Peyer's patch (tissue), 4 donors: ENCODE data around the gene CLEC20A. TPM values are rescaled to one million over a fixed set of nuclear protein-coding genes. Genes with fewer than 3 reads are reported as not detected.

ENCODE experiments used
- DNase-seq, 3 donors: peaks; one replicate each; pipeline ENCODE4 v3.0.0-alpha.2; 2017 to 2019
- H3K27ac ChIP-seq, 4 donors: fragments of 200-600 bp; sonication (generic); one replicate each; pipeline ENCODE4 v1.5.1; 2016 to 2019
- H3K27me3 ChIP-seq, 2 donors: fragments of 200-600 bp; sonication (generic); one replicate each; pipeline ENCODE4 v1.5.1; 2019
- H3K36me3 ChIP-seq, 3 donors: fragments of 200-600 bp; sonication (generic); one replicate each; pipeline ENCODE4 v1.5.1; 2016 to 2019
- H3K4me1 ChIP-seq, 4 donors: fragments of 200-600 bp; sonication (generic); one replicate each; pipeline ENCODE4 v1.5.1; 2016 to 2019
- H3K4me3 ChIP-seq, 4 donors: fragments of 200-600 bp; sonication (generic); 1 replicate in 3 of 4; 2 replicates in 1 of 4; pipeline ENCODE4 v1.5.1; 2016 to 2019; ENCODE audit warnings: mild to moderate bottlenecking in 1 of 4
- H3K9me3 ChIP-seq, 4 donors: fragments of 200-600 bp; sonication (generic); one replicate each; pipeline ENCODE4 v1.5.1; 2016 to 2019; ENCODE audit warnings: mild to moderate bottlenecking in 1 of 4
- CTCF ChIP-seq, 6 experiments: fragments of 450-650 bp in 4 of 6; fragments of 200-600 bp in 2 of 6; sonication (generic) in 1 of 6; IDR thresholded peaks; one replicate each; pipeline ENCODE4 v1.5.1; 2017 to 2019; ENCODE audit warnings: antibody characterized with exemption in 6 of 6, mild to moderate bottlenecking in 3 of 6, moderate library complexity in 1 of 6
- POLR2A ChIP-seq, 2 donors: fragments of 450-650 bp; IDR thresholded peaks; one replicate each; pipeline ENCODE4 v1.5.1; 2017; ENCODE audit warnings: antibody characterized with exemption in 2 of 2, mild to moderate bottlenecking in 2 of 2, moderate library complexity in 2 of 2
- total RNA-seq, 4 donors: library from RNA; depleted of rRNA; stranded (reverse); fragments of >200 nt; gene quantifications; one replicate each; pipeline ENCODE4 v1.1.0, GENCODE V29; 2016

The CLEC20A gene
- total RNA-seq, 4 donors from 2014 or later: not detected

DNA sequence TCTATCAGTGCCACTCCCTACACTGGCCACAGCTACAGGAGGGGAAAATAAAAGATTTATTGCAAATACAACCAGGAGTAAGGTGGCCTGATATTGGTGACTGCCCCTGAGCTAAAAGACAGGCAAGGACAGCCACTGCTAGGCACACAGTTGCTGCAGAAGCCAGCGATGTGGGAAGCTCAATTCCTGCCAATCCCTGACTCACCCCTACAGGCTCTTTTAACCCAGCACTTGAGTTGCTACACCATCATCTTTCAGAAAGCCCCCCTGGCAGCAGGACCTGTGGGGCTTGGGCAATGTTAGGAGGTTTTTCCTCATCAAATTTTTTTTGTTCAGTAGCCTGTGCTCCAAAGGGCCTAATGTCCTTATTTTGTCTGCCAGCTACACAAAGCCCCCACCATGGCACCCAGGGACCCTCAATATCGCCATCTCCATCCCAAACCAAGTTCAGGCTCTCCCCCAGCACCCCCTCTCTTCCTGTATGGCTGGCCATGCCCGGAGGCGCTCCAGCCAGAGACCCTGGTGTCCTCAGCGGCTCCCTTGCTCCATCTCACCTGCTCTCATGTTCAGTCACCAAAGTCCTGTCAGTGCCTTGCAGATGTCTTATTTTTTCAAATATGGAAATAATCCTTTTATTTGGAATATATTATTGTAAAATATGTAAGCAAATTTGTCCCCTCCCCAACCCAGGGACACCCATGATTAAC, 13.4 kb downstream of the CLEC20A start:
- Histone ChIP-seq H3K4me1 (peaks cover 0 to 7% (median 0%) of the 10 kb centered on the region in 4 donors), H3K36me3 (peaks cover 0 to 5% (median 0%) of the 10 kb centered on the region in 3 donors), H3K27me3 (no peaks in the 10 kb centered on the region), H3K9me3 (no peaks in the 10 kb centered on the region), H3K27ac (no peak overlapping the region), H3K4me3 (no peak overlapping the region)
- TF ChIP-seq CTCF (IDR thresholded peaks at IDR 0.05) (no peak), POLR2A (IDR thresholded peaks at IDR 0.05) (no peak)
- DNase-seq: no peak

DNA sequence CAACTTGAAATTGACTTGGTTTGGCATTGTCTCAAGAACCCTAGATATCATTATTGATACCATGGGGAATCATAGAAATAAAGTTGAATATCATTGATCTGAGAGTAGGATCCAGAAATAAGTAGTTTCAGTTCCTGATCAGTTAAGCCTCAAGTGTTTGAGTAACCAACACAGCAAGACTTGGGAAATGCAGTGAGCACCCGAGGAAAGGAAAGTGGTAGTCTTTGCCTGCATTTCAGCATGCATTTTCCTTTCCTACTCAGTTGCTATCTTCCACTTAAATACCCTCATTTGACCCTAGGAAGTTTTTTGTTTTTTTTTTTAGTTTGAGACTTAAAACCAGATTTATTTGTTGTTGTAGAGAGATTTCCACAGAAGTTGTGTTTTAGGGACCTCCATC, 18.9 kb downstream of the CLEC20A start:
- Histone ChIP-seq H3K4me1 (no peaks in the 10 kb centered on the region), H3K36me3 (peaks cover 0 to 11% (median 0%) of the 10 kb centered on the region in 3 donors), H3K4me3 (no peak overlapping the region), H3K27me3 (no peaks in the 10 kb centered on the region), H3K9me3 (no peaks in the 10 kb centered on the region), H3K27ac (no peak overlapping the region)
- TF ChIP-seq POLR2A (IDR thresholded peaks at IDR 0.05) (no peak), CTCF (IDR thresholded peaks at IDR 0.05) (no peak)
- no peak for DNase-seq

DNA sequence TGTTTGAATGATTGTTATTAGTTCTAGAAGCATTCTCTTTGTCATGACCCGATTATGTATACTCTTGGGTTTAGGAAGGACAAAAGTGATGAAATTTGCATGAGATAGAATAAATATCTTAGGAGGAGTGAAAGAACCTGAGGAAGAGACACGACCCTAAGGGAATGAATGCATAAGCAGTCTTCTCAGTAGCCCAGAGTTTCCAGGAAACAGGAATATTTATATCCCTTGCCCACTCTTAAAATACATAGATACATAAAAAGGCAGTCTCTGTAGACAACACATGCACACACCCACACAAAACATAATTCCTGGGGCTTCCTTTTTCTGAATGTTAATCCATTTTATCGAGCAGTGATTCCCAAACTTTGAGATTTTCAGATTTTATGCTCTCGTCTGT, 19.4 kb downstream of the CLEC20A start:
- DNase-seq: no peak
- H3K9me3 ChIP-seq: no peaks in the 10 kb centered on the region
- peaks cover 0 to 11% (median 0%) of the 10 kb centered on the region in 3 donors for H3K36me3 ChIP-seq
- H3K4me1 ChIP-seq: no peaks in the 10 kb centered on the region
- H3K27me3 ChIP-seq: no peaks in the 10 kb centered on the region
- TF ChIP-seq CTCF (IDR thresholded peaks at IDR 0.05) (no peak), POLR2A (IDR thresholded peaks at IDR 0.05) (no peak)
- no peak overlapping the region for H3K4me3 ChIP-seq
- H3K27ac ChIP-seq: no peak overlapping the region

GRCh38 chr1:178472531-178472930, 24.2 kb downstream of the CLEC20A start:
- DNase-seq: no peak
- Histone ChIP-seq H3K9me3 (no peaks in the 10 kb centered on the region), H3K27me3 (no peaks in the 10 kb centered on the region), H3K4me3 (no peak overlapping the region), H3K4me1 (peaks cover 0 to 5% (median 0%) of the 10 kb centered on the region in 4 donors), H3K36me3 (peaks cover 0 to 14% (median 0%) of the 10 kb centered on the region in 3 donors), H3K27ac (no peak overlapping the region)
- TF ChIP-seq CTCF (IDR thresholded peaks at IDR 0.05) (no peak), POLR2A (IDR thresholded peaks at IDR 0.05) (no peak)

GRCh38 chr1:178470411-178470960, 26.3 kb downstream of the CLEC20A start:
- TF ChIP-seq POLR2A (IDR thresholded peaks at IDR 0.05) (no peak), CTCF (IDR thresholded peaks at IDR 0.05) (no peak)
- Histone ChIP-seq H3K9me3 (no peaks in the 10 kb centered on the region), H3K27ac (no peak overlapping the region), H3K36me3 (peaks cover 0 to 33% (median 0%) of the 10 kb centered on the region in 3 donors), H3K4me1 (peaks cover 0 to 5% (median 0%) of the 10 kb centered on the region in 4 donors), H3K4me3 (no peak overlapping the region), H3K27me3 (no peaks in the 10 kb centered on the region)
- peak in 2 of 3 donors; percentile 76 to 83 for DNase-seq
